Measurements from ENCODE around the gene PIGV. TPM values are rescaled to one million over a fixed set of nuclear protein-coding genes. Genes with fewer than 3 reads are reported as not detected.

The PIGV gene
- total RNA-seq, 2 experiments from 2014 or later, result 19.9 to 20.3 TPM

DNA sequence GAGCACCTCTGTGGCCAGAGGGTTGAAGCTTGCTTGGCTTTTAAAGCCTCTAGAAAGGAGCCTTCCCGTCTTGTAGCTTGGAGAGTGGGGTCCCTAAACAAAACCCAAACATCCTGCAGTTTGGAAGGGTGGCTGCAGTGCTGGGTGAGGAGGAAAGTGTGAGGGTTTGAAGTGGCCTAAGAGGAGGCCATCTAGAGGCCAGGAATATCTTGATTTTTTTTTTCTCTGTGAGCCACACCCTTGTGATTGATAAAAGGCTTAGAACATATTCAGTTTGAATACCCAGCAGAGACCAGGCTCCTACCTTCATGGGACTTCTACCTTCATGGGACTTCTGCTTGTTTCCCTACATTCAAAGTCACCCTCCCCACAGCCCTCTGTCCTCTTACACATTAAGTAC, 37.3 kb upstream of the PIGV start:
- peaks cover 76% of the 10 kb centered on the region for H3K36me3 Mint-ChIP-seq (ENCODE audit: low read depth)
- H3K4me1 Mint-ChIP-seq (ENCODE audit: low read depth), result peaks cover 64% of the 10 kb centered on the region
- CTCF ChIA-PET, result no interaction called here

DNA sequence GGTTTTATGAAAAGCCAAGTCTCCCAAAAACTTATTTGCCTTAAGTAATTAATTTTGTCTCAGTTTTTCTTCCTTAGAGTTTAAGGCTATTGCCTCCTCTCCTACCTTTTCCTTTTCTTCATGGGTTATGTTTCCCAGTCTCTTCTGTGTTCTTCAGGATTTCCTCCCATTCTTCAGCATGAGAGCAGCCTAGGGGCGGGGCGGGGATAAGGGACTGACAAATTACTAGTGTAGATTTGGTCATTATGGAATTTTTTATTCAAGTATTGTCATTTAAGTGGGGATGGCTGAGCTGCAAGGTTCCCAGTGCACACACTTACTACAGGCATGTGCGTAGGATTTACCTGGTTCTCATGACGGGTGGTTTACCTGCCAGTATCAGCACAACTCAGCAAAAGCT, 35.2 kb upstream of the PIGV start:
- ATAC-seq, result no peak
- no peak overlapping the region for H3K27ac Mint-ChIP-seq
- H3K9me3 Mint-ChIP-seq (ENCODE audit: insufficient read depth), result no peaks in the 10 kb centered on the region
- H3K4me1 Mint-ChIP-seq (ENCODE audit: low read depth), result peaks cover 54% of the 10 kb centered on the region
- H3K36me3 Mint-ChIP-seq (ENCODE audit: low read depth), result peaks cover 64% of the 10 kb centered on the region
- ChIA-PET CTCF (interaction anchor here (1.3 kb wide), 1 partner anchor 9 kb away, joined by 3 read pairs; no protein-coding TSS in a partner anchor), POLR2A (no interaction called here)
- no peaks in the 10 kb centered on the region for H3K27me3 Mint-ChIP-seq (ENCODE audit: low read depth)
- no peak overlapping the region for H3K4me3 Mint-ChIP-seq
- no peak for DNase-seq

More for the DNA sequence above, 37.3 kb upstream of the PIGV start:
- peak overlapping the region; percentile 17 for H3K27ac Mint-ChIP-seq
- H3K4me3 Mint-ChIP-seq, result no peak overlapping the region
- no peaks in the 10 kb centered on the region for H3K9me3 Mint-ChIP-seq (ENCODE audit: insufficient read depth)
- DNase-seq (no peak), ATAC-seq (no peak)
- POLR2A ChIA-PET, result no interaction called here
- no peaks in the 10 kb centered on the region for H3K27me3 Mint-ChIP-seq (ENCODE audit: low read depth)

DNA sequence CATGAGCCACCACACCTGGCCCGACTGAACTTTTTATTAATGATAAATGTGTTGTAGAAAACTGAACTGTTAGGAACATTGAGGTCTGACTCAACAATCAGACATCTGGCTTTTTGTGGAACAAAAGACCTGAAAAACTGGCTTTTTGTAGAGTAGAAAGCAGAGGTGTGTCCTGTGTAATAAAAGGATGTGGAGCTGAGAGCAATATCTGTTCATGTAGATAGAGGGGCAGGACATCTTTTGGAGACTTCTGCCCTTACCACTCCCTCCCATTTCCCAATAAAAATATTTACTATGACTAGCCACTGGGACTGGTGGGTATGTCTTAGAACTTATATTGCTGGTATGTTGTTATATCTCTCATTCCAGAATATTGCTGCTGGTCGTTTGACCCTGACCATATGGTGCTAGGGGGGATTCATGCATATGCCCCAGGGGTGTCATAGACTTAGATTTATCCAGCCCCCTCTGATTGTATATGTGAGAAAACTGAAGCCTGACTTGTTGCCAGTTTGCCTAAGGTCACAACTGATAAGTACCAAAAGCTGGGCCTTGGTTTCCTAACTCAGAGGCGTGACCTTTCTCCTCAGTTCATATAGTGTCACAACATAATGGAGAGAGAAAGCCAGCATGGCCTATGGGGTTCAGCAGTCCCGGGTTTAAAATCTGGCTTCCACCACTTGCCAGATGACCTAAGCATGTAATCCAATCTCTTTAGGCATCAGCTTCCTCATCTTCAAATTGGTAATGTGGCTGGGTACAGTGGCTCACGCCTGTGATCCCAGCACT, 33.5 kb upstream of the PIGV start:
- peaks cover 61% of the 10 kb centered on the region for H3K36me3 Mint-ChIP-seq (ENCODE audit: low read depth)
- CTCF ChIA-PET, result interaction anchor here (1.0 to 1.2 kb wide), 2 partner anchors 52 to 152 kb away, joined by 4 read pairs; no protein-coding TSS in a partner anchor

DNA sequence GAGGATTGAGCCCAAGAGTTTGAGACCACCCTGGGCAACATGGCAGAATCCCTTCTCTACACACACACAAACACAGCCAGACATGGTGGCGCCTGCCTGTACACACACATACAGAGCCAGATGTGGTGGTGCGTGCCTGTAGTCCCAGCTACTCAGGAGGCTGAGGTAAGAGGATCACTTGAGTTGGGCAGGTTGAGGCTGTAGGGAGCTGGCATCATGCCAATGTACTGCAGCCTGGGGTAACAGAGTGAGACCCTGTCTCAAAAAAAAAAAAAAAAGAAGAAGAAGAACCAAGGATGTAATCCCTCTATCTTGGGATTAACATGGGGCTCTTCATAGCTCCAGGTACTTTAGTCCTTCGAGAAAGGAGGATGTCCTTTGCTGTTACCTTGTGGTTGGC, 29.4 kb upstream of the PIGV start:
- Mint-ChIP-seq H3K27me3 (ENCODE audit: low read depth) (no peaks in the 10 kb centered on the region), H3K4me1 (ENCODE audit: low read depth) (peaks cover 25% of the 10 kb centered on the region), H3K4me3 (no peak overlapping the region), H3K27ac (peak overlapping the region; percentile 25), H3K36me3 (ENCODE audit: low read depth) (peaks cover 58% of the 10 kb centered on the region), H3K9me3 (ENCODE audit: insufficient read depth) (no peaks in the 10 kb centered on the region)
- CTCF ChIA-PET, result interaction anchor here (1.0 to 1.6 kb wide), 4 partner anchors 14 to 81 kb away, joined by 3 read pairs; no protein-coding TSS in a partner anchor
- ATAC-seq (no peak), DNase-seq (no peak)
- POLR2A ChIA-PET, result no interaction called here

More for the DNA sequence above, 33.5 kb upstream of the PIGV start:
- DNase-seq (no peak), ATAC-seq (no peak)
- Mint-ChIP-seq H3K27me3 (ENCODE audit: low read depth) (no peaks in the 10 kb centered on the region), H3K9me3 (ENCODE audit: insufficient read depth) (no peaks in the 10 kb centered on the region), H3K27ac (no peak overlapping the region), H3K4me1 (ENCODE audit: low read depth) (peaks cover 47% of the 10 kb centered on the region), H3K4me3 (no peak overlapping the region)
- POLR2A ChIA-PET, result interaction anchor here (1.0 to 1.1 kb wide), 2 partner anchors 33 to 35 kb away, joined by 3 read pairs; partner anchors contain the start of gene PIGV

DNA sequence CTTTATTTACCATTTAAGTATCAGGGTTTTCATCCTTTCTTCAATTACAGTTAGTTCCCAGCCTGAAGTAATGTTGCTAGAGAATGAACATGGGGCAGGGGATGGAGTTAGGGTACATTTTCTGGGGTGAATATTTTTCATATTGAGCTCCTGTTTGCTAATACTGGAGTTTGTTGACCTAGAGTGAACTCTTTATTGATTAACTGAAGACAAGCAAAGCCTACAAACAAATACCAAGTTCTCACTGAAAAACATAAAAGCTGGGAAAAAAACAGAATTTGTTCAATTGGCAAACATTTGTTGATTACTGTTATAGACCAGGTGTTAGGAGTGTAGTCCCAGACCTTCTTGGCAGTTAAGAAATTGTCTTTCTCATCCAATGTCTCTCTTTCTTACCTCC, 28.2 kb upstream of the PIGV start:
- no peaks in the 10 kb centered on the region for H3K9me3 Mint-ChIP-seq (ENCODE audit: insufficient read depth)
- peak overlapping the region; percentile 26 for H3K27ac Mint-ChIP-seq
- no peak overlapping the region for H3K4me3 Mint-ChIP-seq
- CTCF ChIA-PET, result interaction anchor here (0.7 to 1.3 kb wide), 5 partner anchors 24 to 157 kb away, joined by 3 to 4 read pairs (median 3); no protein-coding TSS in a partner anchor
- peaks cover 24% of the 10 kb centered on the region for H3K4me1 Mint-ChIP-seq (ENCODE audit: low read depth)
- ATAC-seq, result no peak
- H3K36me3 Mint-ChIP-seq (ENCODE audit: low read depth), result peaks cover 58% of the 10 kb centered on the region
- no peak for DNase-seq
- no peaks in the 10 kb centered on the region for H3K27me3 Mint-ChIP-seq (ENCODE audit: low read depth)
- POLR2A ChIA-PET, result no interaction called here

DNA sequence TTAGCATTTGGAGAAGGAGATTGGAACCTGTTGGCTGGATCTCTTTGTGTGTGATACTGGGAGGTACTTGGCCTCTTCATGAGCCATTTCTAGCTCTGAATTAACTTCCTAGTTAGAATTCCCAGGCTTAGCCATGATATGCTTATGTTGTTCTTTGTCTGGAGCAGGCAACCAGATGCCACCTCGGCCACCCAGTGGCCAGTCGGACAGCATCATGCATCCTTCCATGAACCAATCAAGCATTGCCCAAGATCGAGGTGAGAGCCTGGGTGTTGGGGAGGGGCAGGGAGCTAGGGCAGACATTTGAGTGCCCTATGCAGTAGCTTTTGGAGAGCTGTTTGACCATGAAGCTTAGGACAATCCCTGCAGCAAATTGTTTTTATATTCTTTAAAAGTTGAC, 26.5 kb upstream of the PIGV start:
- DNase-seq, result no peak
- Mint-ChIP-seq H3K36me3 (ENCODE audit: low read depth) (peaks cover 62% of the 10 kb centered on the region), H3K27me3 (ENCODE audit: low read depth) (no peaks in the 10 kb centered on the region), H3K9me3 (ENCODE audit: insufficient read depth) (no peaks in the 10 kb centered on the region), H3K27ac (peak overlapping the region; percentile 35), H3K4me3 (no peak overlapping the region), H3K4me1 (ENCODE audit: low read depth) (peaks cover 18% of the 10 kb centered on the region)
- ATAC-seq, result no peak
- CTCF ChIA-PET, result interaction anchor here (0.9 to 2.2 kb wide), 6 partner anchors 13 to 158 kb away, joined by 3 to 5 read pairs (median 3); no protein-coding TSS in a partner anchor
- POLR2A ChIA-PET, result interaction anchor here (1.2 kb wide), 1 partner anchor 68 kb away, joined by 3 read pairs; no protein-coding TSS in a partner anchor

DNA sequence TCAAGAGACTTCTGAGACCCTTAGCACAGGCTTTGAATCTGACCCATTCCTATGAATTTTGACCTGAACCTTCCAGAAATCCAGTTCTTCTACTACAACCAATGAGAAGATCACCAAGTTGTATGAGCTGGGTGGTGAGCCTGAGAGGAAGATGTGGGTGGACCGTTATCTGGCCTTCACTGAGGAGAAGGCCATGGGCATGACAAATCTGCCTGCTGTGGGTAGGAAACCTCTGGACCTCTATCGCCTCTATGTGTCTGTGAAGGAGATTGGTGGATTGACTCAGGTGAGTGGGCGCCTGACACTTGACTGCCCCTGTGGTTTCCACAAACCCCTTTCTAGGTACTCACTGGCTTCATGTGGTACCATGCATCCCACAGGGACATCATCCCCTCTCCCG, 20.0 kb upstream of the PIGV start:
- no peak overlapping the region for H3K27ac Mint-ChIP-seq
- peaks cover 24% of the 10 kb centered on the region for H3K4me1 Mint-ChIP-seq (ENCODE audit: low read depth)
- no peaks in the 10 kb centered on the region for H3K9me3 Mint-ChIP-seq (ENCODE audit: insufficient read depth)
- POLR2A ChIA-PET, result no interaction called here
- ATAC-seq, result no peak
- no peak for DNase-seq
- CTCF ChIA-PET, result interaction anchor here (2.7 to 2.9 kb wide), 2 partner anchors 21 to 23 kb away, joined by 11 to 13 read pairs; partner anchors contain the start of gene PIGV
- no peaks in the 10 kb centered on the region for H3K27me3 Mint-ChIP-seq (ENCODE audit: low read depth)
- peaks cover 86% of the 10 kb centered on the region for H3K36me3 Mint-ChIP-seq (ENCODE audit: low read depth)
- no peak overlapping the region for H3K4me3 Mint-ChIP-seq

DNA sequence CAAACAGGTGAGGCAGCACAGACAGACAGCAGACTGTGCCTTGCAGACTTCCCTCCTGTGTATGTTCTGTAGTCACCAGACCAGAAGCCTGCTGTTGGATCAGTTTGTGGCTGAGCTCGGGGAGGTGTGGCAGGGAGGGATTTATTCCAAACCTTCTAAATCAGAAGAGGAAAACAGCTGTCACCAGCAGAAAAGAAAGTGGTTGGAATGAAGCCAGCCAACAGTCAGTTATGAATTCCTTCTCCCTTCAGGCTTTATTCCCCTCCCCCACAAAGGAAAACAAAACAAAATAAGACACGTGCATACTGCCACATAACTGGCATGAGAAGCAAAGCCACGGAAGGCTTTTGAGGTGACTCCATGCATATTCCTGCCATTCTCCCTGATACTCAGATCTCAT, 19.0 kb upstream of the PIGV start:
- ChIA-PET POLR2A (interaction anchor here (0.9 kb wide), 1 partner anchor 76 kb away, joined by 3 read pairs; no protein-coding TSS in a partner anchor), CTCF (interaction anchor here (1.1 to 2.9 kb wide), 3 partner anchors 20 to 167 kb away, joined by 4 to 13 read pairs (median 11); partner anchors contain the start of gene PIGV)
- H3K4me1 Mint-ChIP-seq (ENCODE audit: low read depth), result peaks cover 18% of the 10 kb centered on the region
- no peak overlapping the region for H3K4me3 Mint-ChIP-seq
- peaks cover 87% of the 10 kb centered on the region for H3K36me3 Mint-ChIP-seq (ENCODE audit: low read depth)
- ATAC-seq (no peak), DNase-seq (no peak)
- no peaks in the 10 kb centered on the region for H3K27me3 Mint-ChIP-seq (ENCODE audit: low read depth)
- no peaks in the 10 kb centered on the region for H3K9me3 Mint-ChIP-seq (ENCODE audit: insufficient read depth)
- peak overlapping the region; percentile 29 for H3K27ac Mint-ChIP-seq

DNA sequence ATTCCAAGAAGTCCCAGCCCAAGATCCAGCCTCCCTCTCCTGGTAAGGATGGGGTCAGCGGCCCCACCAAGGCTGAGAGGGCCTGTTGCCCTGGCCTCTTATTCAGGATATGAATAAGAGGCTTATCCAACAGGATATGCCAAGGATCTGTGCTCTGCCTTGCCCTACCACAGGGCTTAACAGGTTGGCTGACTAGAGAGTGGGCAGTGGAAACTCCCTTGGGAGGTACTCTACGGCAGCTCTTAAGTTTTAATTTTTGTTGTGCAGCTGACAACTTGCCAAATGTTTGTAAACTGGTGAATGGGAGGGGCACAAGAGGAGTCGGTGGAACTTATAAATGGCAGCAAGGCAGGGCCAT, 16.5 kb upstream of the PIGV start:
- H3K27ac Mint-ChIP-seq, result peak overlapping the region; percentile 62
- DNase-seq, result no peak
- H3K4me3 Mint-ChIP-seq, result no peak overlapping the region
- ATAC-seq, result no peak
- H3K9me3 Mint-ChIP-seq (ENCODE audit: insufficient read depth), result no peaks in the 10 kb centered on the region
- ChIA-PET CTCF (interaction anchor here (0.7 to 1.1 kb wide), 3 partner anchors 16 to 79 kb away, joined by 3 to 4 read pairs (median 3); partner anchors contain the start of gene PIGV), POLR2A (no interaction called here)
- peaks cover 12% of the 10 kb centered on the region for H3K4me1 Mint-ChIP-seq (ENCODE audit: low read depth)
- no peaks in the 10 kb centered on the region for H3K27me3 Mint-ChIP-seq (ENCODE audit: low read depth)
- peaks cover 96% of the 10 kb centered on the region for H3K36me3 Mint-ChIP-seq (ENCODE audit: low read depth)

DNA sequence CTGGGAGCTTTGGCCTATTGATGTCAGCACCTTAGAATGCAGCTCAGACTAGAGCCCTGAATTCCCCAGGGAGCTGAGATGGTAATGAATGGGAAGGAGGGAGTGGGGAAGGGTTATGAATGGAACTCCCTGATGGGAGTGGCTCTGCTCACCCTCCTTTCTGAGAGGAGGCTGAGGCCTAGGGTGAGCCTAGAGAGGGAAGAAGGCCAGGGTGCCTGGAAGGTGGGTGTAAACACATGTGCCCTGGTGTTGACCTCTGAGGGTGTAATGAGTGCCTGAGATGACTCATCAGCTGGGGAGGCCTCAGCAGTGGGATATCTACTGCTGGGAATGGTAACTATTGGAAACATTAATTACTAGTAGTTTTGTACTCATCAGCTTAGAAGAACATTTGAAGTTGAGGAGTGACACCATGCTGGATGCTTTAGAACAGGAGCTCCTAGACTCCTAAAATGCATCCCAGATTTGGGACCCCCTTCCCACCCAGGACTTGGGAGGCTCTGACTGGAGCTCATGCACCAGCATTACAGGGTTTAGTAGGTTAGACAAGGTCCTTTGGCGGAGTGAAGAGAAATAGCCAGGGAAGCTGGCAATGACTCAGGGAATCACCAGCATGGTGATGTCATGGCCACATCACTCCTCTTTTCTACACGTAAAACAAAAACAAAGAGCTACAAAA, 16.0 kb upstream of the PIGV start:
- no peak overlapping the region for H3K4me3 Mint-ChIP-seq
- H3K4me1 Mint-ChIP-seq (ENCODE audit: low read depth), result peaks cover 11% of the 10 kb centered on the region
- peak overlapping the region; percentile 62 for H3K27ac Mint-ChIP-seq
- peak; percentile 47 for ATAC-seq
- ChIA-PET POLR2A (no interaction called here), CTCF (interaction anchor here (0.7 to 1.1 kb wide), 3 partner anchors 16 to 80 kb away, joined by 3 to 4 read pairs (median 3); partner anchors contain the start of gene PIGV)
- no peaks in the 10 kb centered on the region for H3K9me3 Mint-ChIP-seq (ENCODE audit: insufficient read depth)
- H3K27me3 Mint-ChIP-seq (ENCODE audit: low read depth), result no peaks in the 10 kb centered on the region
- no peak for DNase-seq
- peaks cover 96% of the 10 kb centered on the region for H3K36me3 Mint-ChIP-seq (ENCODE audit: low read depth)

DNA sequence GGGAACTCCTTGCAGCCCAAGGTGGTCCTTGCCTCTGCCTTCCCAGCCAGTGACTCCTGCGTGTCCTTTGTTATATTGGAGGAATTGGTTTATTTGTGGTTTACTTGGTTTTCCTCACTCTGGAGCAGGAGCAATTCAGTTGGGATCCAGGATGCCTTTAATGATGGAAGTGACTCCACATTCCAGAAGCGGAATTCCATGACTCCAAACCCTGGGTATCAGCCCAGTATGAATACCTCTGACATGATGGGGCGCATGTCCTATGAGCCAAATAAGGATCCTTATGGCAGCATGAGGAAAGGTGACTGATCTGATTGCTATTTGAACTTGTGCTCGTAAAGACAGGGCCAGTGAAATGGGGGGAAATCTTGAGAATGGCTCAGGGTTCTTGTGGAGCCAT, 15.1 kb upstream of the PIGV start:
- ATAC-seq (no peak), DNase-seq (no peak)
- Mint-ChIP-seq H3K4me1 (ENCODE audit: low read depth) (peaks cover 7% of the 10 kb centered on the region), H3K27ac (no peak overlapping the region), H3K4me3 (no peak overlapping the region), H3K36me3 (ENCODE audit: low read depth) (peaks cover 90% of the 10 kb centered on the region), H3K27me3 (ENCODE audit: low read depth) (no peaks in the 10 kb centered on the region), H3K9me3 (ENCODE audit: insufficient read depth) (no peaks in the 10 kb centered on the region)
- ChIA-PET POLR2A (interaction anchor here (0.7 kb wide), 1 partner anchor 75 kb away, joined by 3 read pairs; no protein-coding TSS in a partner anchor), CTCF (no interaction called here)

Measured in activated CD8-positive, alpha-beta T cell treated with anti-CD3 and anti-CD28 coated beads, Interleukin-2, amount 10 ng/mL, durations not matched to agents 7 days and 5 days (primary cell).